A549 (cell line): ENCODE data around the gene ASIC1.

Experiments
- CHD2 ChIP-seq: fragments of 150-350 bp; IDR thresholded peaks from 2 replicates; pipeline ENCODE4 v1.6.1; 2014; ENCODE audit warnings: low read length; ENCODE audit not compliant: partially characterized antibody
- CTCF ChIP-seq: fragments of >200 bp; sonication (Bioruptor Twin); formaldehyde crosslinking; IDR thresholded peaks from 3 replicates; pipeline ENCODE4 v1.5.1; 2016
- EP300 ChIP-seq, 2 experiments: fragments of >200 bp; sonication (Bioruptor Twin); formaldehyde crosslinking; IDR thresholded peaks; 2 replicates in 1 of 2; 3 replicates in 1 of 2; pipeline ENCODE4 v1.6.1; 2016 to 2017
- GATA3 ChIP-seq: IDR thresholded peaks from 2 replicates; pipeline ENCODE4 v1.6.1; 2012; ENCODE audit warnings: borderline replicate concordance
- HEYL ChIP-seq: fragments of 250-450 bp; sonication (Bioruptor Pico); IDR thresholded peaks from 2 replicates; pipeline ENCODE4 v1.8.0; 2021; ENCODE audit warnings: mild to moderate bottlenecking, moderate library complexity
- JUN ChIP-seq, 2 experiments: fragments of >200 bp; sonication (Bioruptor Twin); formaldehyde crosslinking; IDR thresholded peaks; 2 replicates in 1 of 2; 3 replicates in 1 of 2; pipeline ENCODE4 v1.6.1; 2016 to 2017
- USF2 ChIP-seq: fragments of 450-650 bp; IDR thresholded peaks from 2 replicates; pipeline ENCODE4 v1.6.1; 2014; ENCODE audit warnings: antibody characterized with exemption
- ZFP36 ChIP-seq: fragments of 450-650 bp; IDR thresholded peaks from 2 replicates; pipeline ENCODE4 v1.6.1; 2014; ENCODE audit warnings: borderline replicate concordance; ENCODE audit not compliant: partially characterized antibody

- TF ChIP-seq JUN (IDR thresholded peaks at IDR 0.05) (no peak), EP300 (IDR thresholded peaks at IDR 0.05) (no peak), CTCF (no peak), ZFP36 (no peak), HEYL (CRISPR knock-in tag) (no peak), CHD2 (no peak), GATA3 (no peak), USF2 (no peak)
Measured at GRCh38 chr12:50069069-50069468, 11.7 kb downstream of the ASIC1 start.
